ENCODE data around the gene ANKRD55. TPM values are rescaled to one million over a fixed set of nuclear protein-coding genes. Genes with fewer than 3 reads are reported as not detected.
"Not testable (repeated sequence)": the region's sequence is repeated elsewhere in the genome, so short reads cannot be mapped to it uniquely, and the experiment has no call there.

Gene ANKRD55
- total and polyA plus RNA-seq, 8 donors, result 0.06 TPM; not detected in 7

DNA sequence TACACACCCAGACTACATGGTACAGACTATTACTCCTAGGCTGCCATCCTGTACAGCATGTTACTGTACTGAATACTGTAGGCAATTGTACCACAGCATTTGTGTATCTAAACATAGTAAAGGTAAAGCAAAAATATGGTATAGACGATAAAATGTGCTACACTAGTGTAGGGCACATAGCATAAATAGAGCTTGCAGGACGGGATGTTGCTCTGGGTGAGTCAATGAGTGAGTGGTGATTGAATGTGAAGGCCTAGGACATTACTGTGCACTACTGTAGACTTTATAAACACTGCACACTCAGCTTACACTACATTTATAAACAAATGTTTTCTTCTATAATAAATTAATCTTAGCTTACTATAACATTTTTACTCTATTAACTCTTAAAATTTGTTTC, 25.6 kb downstream of the ANKRD55 start:
- H3K36me3 ChIP-seq, result no peaks in the 10 kb centered on the region
- ATAC-seq (no peak), FAIRE-seq (no peak)

DNA sequence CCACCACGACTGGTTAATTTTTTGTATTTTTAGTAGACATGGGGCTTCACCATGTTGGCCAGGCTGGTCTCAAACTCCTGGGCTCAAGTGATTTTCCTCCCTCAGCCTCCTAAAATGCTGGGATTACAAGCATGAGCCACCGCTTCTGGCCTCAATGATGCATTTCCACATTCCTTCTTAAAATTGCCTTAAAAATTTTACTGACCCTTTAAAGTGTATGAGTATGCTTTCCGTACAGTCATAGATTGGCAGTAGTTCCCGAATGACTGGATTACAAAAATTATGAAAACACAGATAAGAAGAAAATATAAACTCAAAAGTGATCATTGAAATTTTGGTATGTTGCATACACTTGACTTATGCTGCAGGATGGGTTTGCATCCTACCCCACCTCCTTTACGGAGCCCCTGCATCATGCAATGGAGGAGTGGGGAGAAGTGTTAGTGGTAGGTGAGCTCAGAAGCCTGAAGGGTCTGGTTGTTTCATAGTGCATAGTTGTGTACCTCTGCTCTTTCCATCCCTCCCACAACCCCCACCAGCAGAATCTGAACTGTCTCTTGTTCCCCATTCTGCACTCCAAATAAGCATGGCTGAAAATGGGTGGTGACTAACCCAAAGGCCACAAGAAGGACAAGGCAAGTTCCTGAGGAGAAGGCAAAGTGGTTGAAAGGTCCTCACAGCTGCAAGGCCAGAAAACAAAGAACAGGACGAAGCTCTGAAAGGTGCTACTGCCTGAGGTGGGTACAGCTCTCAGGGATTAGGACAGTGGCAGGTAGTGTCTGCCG, 26.8 kb downstream of the ANKRD55 start:
- TF ChIP-seq, protein P1, sequence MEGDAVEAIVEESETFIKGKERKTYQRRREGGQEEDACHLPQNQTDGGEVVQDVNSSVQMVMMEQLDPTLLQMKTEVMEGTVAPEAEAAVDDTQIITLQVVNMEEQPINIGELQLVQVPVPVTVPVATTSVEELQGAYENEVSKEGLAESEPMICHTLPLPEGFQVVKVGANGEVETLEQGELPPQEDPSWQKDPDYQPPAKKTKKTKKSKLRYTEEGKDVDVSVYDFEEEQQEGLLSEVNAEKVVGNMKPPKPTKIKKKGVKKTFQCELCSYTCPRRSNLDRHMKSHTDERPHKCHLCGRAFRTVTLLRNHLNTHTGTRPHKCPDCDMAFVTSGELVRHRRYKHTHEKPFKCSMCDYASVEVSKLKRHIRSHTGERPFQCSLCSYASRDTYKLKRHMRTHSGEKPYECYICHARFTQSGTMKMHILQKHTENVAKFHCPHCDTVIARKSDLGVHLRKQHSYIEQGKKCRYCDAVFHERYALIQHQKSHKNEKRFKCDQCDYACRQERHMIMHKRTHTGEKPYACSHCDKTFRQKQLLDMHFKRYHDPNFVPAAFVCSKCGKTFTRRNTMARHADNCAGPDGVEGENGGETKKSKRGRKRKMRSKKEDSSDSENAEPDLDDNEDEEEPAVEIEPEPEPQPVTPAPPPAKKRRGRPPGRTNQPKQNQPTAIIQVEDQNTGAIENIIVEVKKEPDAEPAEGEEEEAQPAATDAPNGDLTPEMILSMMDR (IDR thresholded peaks at IDR 0.05), result no peak
- no peak overlapping the region for H3K4me3 ChIP-seq
- no peaks in the 10 kb centered on the region for H3K27me3 ChIP-seq
- WGBS, 2 donors, result 79 to 80% methylated on average over 7 of the region's 7 CpGs
- H3K36me3 ChIP-seq, result no peaks in the 10 kb centered on the region
- intact Hi-C loops (cut with DNase I), result loop anchor here in 1 of 3 donors (10.0 kb wide), 1 partner anchor 232 kb away; no protein-coding TSS in a partner anchor
- H3K4me1 ChIP-seq, result peaks cover 0 to 1% (median 0%) of the 10 kb centered on the region in 3 donors
- ATAC-seq (no peak), DNase-seq (no peak), FAIRE-seq (no peak)
- no peak overlapping the region for H3K27ac ChIP-seq
- H3K9me3 ChIP-seq, result no peaks in the 10 kb centered on the region

More for the DNA sequence above, 25.6 kb downstream of the ANKRD55 start:
- no peak overlapping the region for H3K27ac ChIP-seq
- intact Hi-C loops (cut with DNase I), result loop anchor here in 1 of 3 donors (10.0 kb wide), 1 partner anchor 233 kb away; no protein-coding TSS in a partner anchor
- TF ChIP-seq, protein P1 (IDR thresholded peaks at IDR 0.05), result no peak
- 71 to 73% methylated on average over 2 of the region's 2 CpGs for WGBS, 2 donors
- no peak overlapping the region for H3K4me3 ChIP-seq
- no peak for DNase-seq
- H3K27me3 ChIP-seq, result no peaks in the 10 kb centered on the region
- H3K9me3 ChIP-seq, result no peaks in the 10 kb centered on the region
- H3K4me1 ChIP-seq, result peaks cover 0 to 5% (median 0%) of the 10 kb centered on the region in 3 donors

DNA sequence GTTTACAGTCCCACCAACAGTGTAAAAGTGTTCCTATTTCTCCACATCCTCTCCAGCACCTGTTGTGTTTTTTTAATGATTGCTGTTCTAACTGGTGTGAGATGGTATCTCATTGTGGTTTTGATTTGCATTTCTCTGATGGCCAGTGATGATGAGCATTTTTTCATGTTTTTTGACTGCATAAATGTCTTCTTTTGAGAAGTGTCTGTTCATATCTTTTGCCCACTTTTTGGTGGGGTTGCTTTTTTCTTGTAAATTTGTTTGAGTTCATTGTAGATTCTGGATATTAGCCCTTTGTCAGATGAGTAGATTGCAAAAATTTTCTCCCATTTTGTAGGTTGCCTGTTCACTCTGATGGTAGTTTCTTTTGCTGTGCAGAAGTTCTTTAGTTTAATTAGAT, 29.2 kb downstream of the ANKRD55 start:
- H3K27me3 ChIP-seq, H3K4me3 ChIP-seq, H3K36me3 ChIP-seq, ATAC-seq, H3K4me1 ChIP-seq, FAIRE-seq, H3K27ac ChIP-seq, DNase-seq, H3K9me3 ChIP-seq: not testable (repeated sequence)
- intact Hi-C loops (cut with DNase I), result loop anchor here in 1 of 3 donors (10.0 kb wide), 1 partner anchor 229 kb away; no protein-coding TSS in a partner anchor

DNA sequence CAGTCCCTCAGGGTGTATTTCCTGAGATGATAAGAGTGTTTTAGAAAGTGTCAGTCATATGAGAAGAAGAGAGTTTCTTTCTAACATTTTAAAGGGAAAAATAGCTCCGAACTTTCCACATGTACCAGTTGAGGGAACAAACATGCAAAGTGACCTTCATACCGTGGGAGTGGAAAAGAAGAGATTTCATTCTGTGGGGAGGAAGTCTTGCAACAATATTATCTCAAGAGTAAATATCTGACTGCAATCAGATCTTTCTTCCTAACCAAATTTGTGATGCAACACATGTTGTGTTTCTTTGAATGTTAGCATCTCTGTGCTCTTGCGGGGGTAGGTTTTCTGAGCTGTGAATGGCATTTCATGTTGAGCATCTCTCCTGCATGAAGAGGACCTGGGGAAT, 30.6 kb downstream of the ANKRD55 start:
- intact Hi-C loops (cut with DNase I), result loop anchor here in 1 of 3 donors (10.0 kb wide), 1 partner anchor 228 kb away; no protein-coding TSS in a partner anchor
- TF ChIP-seq, protein P1 (IDR thresholded peaks at IDR 0.05), result no peak
- no peak for FAIRE-seq
- 45 to 49% methylated on average over 3 of the region's 3 CpGs for WGBS, 2 donors
- Histone ChIP-seq H3K27ac (no peak overlapping the region), H3K36me3 (no peaks in the 10 kb centered on the region), H3K9me3 (no peaks in the 10 kb centered on the region), H3K4me1 (peaks cover 0 to 6% (median 0%) of the 10 kb centered on the region in 3 donors), H3K4me3 (no peak overlapping the region), H3K27me3 (no peaks in the 10 kb centered on the region)
- DNase-seq, result no peak
- ATAC-seq, result no peak

DNA sequence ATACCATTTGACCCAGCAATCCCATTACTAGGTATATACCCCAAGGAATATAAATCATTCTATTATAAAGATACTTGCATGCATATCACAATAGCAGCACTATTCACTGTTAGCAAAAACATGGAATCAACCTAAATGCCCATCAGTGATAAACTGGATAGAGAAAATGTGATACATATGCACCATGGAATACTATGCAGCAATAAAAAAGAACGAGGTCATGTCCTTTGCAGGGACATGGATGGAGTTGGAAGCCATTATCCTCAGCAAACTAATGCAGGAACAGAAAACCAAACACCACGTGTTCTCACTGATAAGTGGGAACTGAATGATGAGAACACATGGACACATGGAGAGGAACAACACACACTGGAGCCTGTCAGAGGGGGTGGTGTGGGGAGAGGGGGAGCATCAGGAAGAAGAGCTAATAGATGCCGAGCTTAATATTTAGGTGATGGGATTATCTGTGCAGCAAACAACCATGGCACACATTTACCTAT, 31.3 kb downstream of the ANKRD55 start:
- intact Hi-C loops (cut with DNase I), result loop anchor here in 1 of 3 donors (10.0 kb wide), 1 partner anchor 227 kb away; no protein-coding TSS in a partner anchor
- H3K36me3 ChIP-seq, H3K4me1 ChIP-seq, DNase-seq, H3K4me3 ChIP-seq, H3K27me3 ChIP-seq, FAIRE-seq, ATAC-seq, H3K27ac ChIP-seq, H3K9me3 ChIP-seq: not testable (repeated sequence)
- WGBS, 2 donors, result 60 to 65% methylated on average over 3 of the region's 3 CpGs
